ENCODE results near the gene PAX9.

PAX9 gene

GRCh38 chr14:36664322-36665193, 2.9 kb downstream of the PAX9 start:
- no peak overlapping the region for H3K4me3 ChIP-seq (ENCODE audit: low read depth, low read length)
- TF ChIP-seq, protein P1, sequence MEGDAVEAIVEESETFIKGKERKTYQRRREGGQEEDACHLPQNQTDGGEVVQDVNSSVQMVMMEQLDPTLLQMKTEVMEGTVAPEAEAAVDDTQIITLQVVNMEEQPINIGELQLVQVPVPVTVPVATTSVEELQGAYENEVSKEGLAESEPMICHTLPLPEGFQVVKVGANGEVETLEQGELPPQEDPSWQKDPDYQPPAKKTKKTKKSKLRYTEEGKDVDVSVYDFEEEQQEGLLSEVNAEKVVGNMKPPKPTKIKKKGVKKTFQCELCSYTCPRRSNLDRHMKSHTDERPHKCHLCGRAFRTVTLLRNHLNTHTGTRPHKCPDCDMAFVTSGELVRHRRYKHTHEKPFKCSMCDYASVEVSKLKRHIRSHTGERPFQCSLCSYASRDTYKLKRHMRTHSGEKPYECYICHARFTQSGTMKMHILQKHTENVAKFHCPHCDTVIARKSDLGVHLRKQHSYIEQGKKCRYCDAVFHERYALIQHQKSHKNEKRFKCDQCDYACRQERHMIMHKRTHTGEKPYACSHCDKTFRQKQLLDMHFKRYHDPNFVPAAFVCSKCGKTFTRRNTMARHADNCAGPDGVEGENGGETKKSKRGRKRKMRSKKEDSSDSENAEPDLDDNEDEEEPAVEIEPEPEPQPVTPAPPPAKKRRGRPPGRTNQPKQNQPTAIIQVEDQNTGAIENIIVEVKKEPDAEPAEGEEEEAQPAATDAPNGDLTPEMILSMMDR (IDR thresholded peaks at IDR 0.05; ENCODE audit: low read depth, low read length), result no peak

DNA sequence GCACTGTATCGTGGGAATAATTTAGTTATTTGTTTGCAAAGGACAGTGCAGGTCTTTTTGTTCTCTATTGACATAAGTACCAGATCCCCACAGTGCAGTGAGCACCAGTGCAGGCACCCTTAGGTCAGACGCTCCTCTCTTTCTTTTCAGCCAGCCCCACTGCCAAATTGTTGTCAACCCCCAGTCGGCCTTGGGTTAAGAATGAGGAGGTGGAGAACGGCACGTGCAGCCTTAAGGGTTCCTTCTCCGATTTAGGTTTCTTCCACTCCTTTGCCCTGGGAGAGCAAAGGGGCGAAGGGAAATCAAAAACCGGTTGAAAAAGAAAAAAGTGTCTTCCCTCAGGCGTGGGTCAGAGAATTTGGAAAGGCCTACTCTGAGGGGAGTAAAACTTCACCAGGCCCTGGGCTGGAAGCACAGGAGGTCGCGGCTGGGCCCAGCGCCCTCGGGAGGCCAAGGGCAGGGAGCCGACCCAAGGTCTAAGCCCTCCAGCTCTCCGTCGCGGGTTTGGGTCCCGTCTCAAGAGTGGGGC, 4.3 kb downstream of the PAX9 start:
- H3K4me3 ChIP-seq (ENCODE audit: low read depth, low read length), result no peak overlapping the region
- TF ChIP-seq, protein P1 (IDR thresholded peaks at IDR 0.05; ENCODE audit: low read depth, low read length), result no peak

DNA sequence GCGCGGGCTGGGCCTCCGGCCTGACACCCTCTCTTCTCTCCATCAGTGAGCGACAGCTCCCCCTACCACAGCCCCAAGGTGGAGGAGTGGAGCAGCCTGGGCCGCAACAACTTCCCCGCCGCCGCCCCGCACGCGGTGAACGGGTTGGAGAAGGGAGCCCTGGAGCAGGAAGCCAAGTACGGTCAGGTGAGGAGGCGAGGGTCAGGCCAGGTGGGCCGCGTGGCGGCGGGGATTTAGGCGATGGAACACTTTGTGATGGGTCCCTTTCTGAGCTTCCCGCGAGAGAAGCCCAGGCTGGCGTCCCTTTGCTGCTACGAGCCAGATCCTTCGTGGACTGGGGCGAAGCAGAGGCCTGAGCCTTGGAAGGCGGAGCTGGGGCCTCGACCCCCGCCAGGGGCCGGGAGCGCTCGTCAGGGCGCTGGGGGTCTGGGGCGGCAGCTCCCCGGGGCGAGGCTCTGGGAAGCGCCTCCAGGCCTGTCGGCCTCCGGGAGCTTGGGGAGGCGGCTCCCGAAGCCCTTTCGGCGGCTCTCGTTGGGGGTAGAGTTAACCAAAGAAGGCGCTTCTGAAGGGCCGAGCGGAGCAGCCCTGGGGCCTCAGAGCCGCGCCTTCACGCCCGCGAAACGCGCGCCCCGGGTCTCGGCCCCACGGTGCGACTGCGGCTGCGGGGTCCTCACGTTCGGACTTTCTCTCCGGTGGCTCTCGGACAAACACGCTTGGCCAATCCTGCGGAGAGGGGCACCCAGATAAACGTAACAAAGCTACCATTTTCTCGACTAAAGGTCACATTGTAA, 5.0 kb downstream of the PAX9 start:
- H3K4me3 ChIP-seq (ENCODE audit: low read depth, low read length), result no peak overlapping the region
- TF ChIP-seq, protein P1 (IDR thresholded peaks at IDR 0.05; ENCODE audit: low read depth, low read length), result no peak

GRCh38 chr14:36667679-36668078, 6.0 kb downstream of the PAX9 start:
- TF ChIP-seq, protein P1 (IDR thresholded peaks at IDR 0.05; ENCODE audit: low read depth, low read length), result no peak
- H3K4me3 ChIP-seq (ENCODE audit: low read depth, low read length), result no peak overlapping the region

DNA sequence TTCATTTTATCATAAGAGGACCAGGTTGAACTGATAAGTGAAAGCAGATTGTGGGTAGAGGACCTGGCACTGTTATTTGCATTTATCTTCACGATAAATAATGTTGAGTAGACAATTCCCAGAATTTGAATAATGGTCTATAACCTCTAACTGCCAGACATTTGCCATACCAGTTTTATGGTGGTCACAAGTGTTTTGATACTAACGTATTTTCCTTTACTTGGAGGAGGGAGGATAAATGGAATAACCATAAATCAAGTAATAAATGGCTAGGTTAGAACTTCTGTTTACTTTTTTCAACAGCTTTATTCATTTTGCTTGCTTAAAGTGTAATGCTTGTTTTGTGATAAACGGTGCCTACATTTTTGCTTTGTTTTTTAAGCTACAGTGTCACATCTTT, 9.5 kb downstream of the PAX9 start:
- TF ChIP-seq, protein P1 (IDR thresholded peaks at IDR 0.05; ENCODE audit: low read depth, low read length), result no peak
- H3K4me3 ChIP-seq (ENCODE audit: low read depth, low read length), result no peak overlapping the region

DNA sequence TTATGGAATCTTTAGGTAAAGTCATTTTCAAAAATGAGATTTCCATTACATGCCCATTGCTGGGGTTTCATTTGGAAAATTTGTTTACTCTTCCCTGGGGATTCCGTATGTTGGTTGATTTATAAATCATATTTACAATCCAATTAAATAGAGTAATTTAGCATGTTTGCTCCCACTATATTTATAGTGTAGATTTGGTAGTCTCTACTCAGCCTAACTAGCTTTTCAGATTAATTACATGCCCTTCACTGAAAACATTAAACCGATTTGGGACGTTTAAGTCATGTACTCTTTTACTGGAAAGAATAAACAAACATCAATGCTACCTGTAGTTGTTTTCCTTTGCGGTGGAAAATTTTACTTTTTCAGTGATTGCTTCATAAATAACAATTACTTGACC, 10.4 kb downstream of the PAX9 start:
- TF ChIP-seq, protein P1 (IDR thresholded peaks at IDR 0.05; ENCODE audit: low read depth, low read length), result no peak
- no peak overlapping the region for H3K4me3 ChIP-seq (ENCODE audit: low read depth, low read length)
